ENCODE measurements around the gene PHETA1. TPM values are rescaled to one million over a fixed set of nuclear protein-coding genes. Genes with fewer than 3 reads are reported as not detected.

The PHETA1 gene
- 13.8 to 18.2 TPM (median 16.1 TPM) in 3 replicates for total RNA-seq

- Mint-ChIP-seq H3K4me3 (peak within 1 kb of the TSS; percentile 80), H3K4me1 (peaks cover 13% of the 10 kb centered on the region), H3K27me3 (ENCODE audit: low read depth) (no peaks in the 10 kb centered on the region), H3K27ac (peak within 1 kb of the TSS; percentile 56), H3K9me3 (no peaks in the 10 kb centered on the region), H3K36me3 (peaks cover 3% of the 10 kb centered on the region)
- peak; percentile 70 to 84 for DNase-seq (ENCODE audit: low spot score in 2 of 2, unreplicated experiment in 2 of 2)
- TF ChIP-seq CTCF (IDR thresholded peaks at IDR 0.05; ENCODE audit: unreplicated experiment): no peak
These were observed at the start of gene PHETA1 for GRCh38 chr12:111368788-111369495. Gene PHETA1 (minus strand): TSS chr12:111369095. CDS start chr12:111363427, 5,668 bp downstream.

GRCh38 chr12:111418594-111418880, 49.6 kb upstream of the PHETA1 start:
- H3K27me3 Mint-ChIP-seq (ENCODE audit: low read depth): no peaks in the 10 kb centered on the region
- no peak overlapping the region for H3K4me3 Mint-ChIP-seq
- DNase-seq (ENCODE audit: low spot score in 2 of 2, unreplicated experiment in 2 of 2): no peak
- H3K27ac Mint-ChIP-seq: no peak overlapping the region
- TF ChIP-seq CTCF (IDR thresholded peaks at IDR 0.05; ENCODE audit: unreplicated experiment): no peak
- H3K9me3 Mint-ChIP-seq: no peaks in the 10 kb centered on the region
- no peaks in the 10 kb centered on the region for H3K36me3 Mint-ChIP-seq
- H3K4me1 Mint-ChIP-seq: no peaks in the 10 kb centered on the region

- DNase-seq (ENCODE audit: low spot score in 2 of 2, unreplicated experiment in 2 of 2): no peak
- H3K36me3 Mint-ChIP-seq: no peaks in the 10 kb centered on the region
- no peak overlapping the region for H3K27ac Mint-ChIP-seq
- no peaks in the 10 kb centered on the region for H3K9me3 Mint-ChIP-seq
- H3K4me1 Mint-ChIP-seq: no peaks in the 10 kb centered on the region
- TF ChIP-seq CTCF (IDR thresholded peaks at IDR 0.05; ENCODE audit: unreplicated experiment): no peak
- no peak overlapping the region for H3K4me3 Mint-ChIP-seq
- no peaks in the 10 kb centered on the region for H3K27me3 Mint-ChIP-seq (ENCODE audit: low read depth)
These were observed 49.1 kb upstream of the PHETA1 start for GRCh38 chr12:111417784-111418593.

- no peaks in the 10 kb centered on the region for H3K27me3 Mint-ChIP-seq (ENCODE audit: low read depth)
- DNase-seq (ENCODE audit: low spot score in 2 of 2, unreplicated experiment in 2 of 2): no peak
- TF ChIP-seq CTCF (IDR thresholded peaks at IDR 0.05; ENCODE audit: unreplicated experiment): no peak
- H3K4me3 Mint-ChIP-seq: no peak overlapping the region
- H3K9me3 Mint-ChIP-seq: no peaks in the 10 kb centered on the region
- no peaks in the 10 kb centered on the region for H3K4me1 Mint-ChIP-seq
- H3K36me3 Mint-ChIP-seq: no peaks in the 10 kb centered on the region
- H3K27ac Mint-ChIP-seq: no peak overlapping the region
These were observed 48.4 kb upstream of the PHETA1 start for GRCh38 chr12:111417290-111417689.

- DNase-seq (ENCODE audit: low spot score in 2 of 2, unreplicated experiment in 2 of 2): no peak
- Mint-ChIP-seq H3K4me1 (no peaks in the 10 kb centered on the region), H3K36me3 (no peaks in the 10 kb centered on the region), H3K27ac (no peak overlapping the region), H3K9me3 (no peaks in the 10 kb centered on the region), H3K4me3 (no peak overlapping the region), H3K27me3 (ENCODE audit: low read depth) (no peaks in the 10 kb centered on the region)
- no peak for TF ChIP-seq CTCF (IDR thresholded peaks at IDR 0.05; ENCODE audit: unreplicated experiment)
These were observed 45.9 kb upstream of the PHETA1 start for GRCh38 chr12:111414711-111415252.

Data from mesothelial cell of epicardium (in vitro differentiated cells).